ENCODE results near the gene AZU1.

AZU1 gene

DNA sequence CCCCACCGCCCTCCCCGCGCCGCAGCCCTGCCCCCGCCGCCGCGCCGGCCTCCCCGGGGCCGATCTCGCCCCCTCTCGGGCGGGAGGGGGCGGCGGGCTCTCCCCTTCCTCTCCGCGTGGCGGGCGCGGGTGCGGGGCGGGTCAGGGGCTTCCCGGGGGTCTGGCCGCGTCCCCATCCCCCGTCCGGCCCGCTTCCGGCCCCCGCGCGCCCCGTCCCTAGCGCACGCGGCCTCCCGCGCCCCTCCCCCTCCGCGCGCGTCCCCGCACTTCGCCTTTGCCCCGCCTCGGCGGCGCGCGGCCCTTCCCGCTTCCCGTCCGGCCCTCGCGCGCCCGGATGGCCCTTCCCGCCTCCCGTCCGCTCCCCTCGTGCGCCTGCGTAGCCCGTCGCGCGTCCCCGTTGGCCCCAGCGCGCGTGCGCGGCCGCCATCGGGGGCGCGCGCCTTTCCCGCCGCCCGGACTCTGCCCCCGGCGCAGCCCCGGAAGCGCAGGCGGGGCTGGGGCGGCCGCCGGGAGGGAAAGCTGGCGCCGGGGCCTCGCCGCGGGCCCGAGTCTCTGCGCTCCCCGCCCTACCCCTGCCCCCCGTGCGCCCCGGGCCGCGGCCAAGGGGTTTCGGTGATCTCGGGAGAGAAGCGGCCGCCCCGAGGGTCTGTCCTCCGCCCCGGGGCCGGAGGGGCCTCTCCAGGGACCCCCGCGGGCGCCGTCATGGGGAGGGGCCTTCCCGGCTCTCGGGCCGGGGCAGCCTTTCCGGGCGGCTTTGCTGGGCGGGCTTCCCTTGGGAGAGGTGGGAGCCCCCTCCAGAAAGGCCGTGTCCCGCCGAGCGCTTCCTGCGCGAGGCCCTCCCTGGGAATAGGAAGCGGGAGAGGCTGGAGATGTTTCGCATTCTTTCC lies 29.9 kb upstream of the AZU1 start:
- DNase-seq, result peak; percentile 93

DNA sequence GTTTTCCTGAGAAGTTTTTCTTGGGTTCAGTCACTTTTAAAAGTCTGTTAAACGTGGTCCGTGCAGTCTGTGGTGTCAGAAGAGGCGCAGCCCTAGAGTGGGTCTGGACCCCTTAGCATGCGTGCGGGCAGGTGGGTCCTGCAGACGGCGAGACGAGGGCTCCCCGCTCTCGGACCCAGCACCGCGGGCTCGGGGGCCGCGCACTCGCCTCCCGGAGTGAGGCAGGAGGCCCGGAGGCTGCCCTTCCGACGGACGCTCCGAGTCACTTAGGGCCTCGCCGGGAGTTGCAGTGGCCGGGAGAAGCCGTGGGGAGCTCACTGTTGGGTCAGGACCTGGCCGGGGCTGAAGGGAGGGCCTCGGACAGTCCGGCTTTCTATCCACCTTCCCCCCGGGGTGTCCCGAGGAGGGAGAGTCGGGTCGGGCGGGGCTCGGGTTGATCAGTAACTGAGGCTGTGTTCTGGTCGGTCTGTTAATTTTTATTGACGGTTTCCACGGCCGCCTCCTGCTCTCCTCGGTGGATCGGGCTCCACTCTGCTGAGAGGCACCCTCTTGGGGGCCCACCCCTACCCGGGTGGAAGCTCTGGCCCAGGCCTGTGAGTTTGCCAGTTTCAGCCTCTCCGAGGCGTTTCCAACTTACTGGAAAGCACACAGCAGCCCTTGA lies 29.1 kb upstream of the AZU1 start:
- DNase-seq, result no peak

DNA sequence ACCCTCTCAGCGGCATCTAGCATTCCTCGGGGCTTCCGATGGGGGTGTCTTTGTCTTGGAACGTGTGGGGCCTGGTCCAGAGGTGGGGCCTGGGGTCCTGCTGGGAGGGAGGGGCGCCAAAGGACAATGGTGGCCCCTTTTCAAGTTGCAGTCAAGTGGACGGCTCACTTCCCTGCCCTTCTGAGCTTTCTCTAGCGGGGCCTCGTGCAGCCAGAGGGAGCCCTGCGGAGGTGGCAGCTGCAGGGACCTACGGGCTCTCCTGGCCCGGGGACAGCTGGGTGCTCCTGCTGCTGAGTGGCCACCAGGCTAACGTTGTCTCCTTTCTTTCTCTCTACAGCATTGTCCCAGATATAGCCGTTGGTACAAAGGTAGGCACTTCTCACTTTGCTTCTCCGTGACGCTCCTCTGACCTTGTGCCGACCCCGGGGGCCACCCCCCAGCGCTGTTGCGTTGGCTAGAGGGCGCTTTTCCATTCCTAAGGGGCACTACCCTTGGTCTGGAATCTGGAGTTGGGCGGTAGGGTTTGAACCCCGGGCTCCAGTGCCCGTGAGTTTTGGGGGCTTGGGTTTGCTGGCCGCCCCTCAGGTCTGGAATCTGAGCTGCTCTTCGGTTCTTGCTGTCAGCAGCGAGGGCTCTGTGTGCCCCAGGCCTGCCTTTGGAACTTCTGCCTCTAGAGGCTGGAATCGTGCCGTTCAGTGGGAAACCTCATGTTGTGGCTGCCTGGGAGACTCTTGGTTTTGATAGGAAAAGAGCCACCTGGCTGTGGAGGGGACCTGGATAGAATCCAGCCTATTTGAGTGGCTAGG lies 28.4 kb upstream of the AZU1 start:
- no peak for DNase-seq

DNA sequence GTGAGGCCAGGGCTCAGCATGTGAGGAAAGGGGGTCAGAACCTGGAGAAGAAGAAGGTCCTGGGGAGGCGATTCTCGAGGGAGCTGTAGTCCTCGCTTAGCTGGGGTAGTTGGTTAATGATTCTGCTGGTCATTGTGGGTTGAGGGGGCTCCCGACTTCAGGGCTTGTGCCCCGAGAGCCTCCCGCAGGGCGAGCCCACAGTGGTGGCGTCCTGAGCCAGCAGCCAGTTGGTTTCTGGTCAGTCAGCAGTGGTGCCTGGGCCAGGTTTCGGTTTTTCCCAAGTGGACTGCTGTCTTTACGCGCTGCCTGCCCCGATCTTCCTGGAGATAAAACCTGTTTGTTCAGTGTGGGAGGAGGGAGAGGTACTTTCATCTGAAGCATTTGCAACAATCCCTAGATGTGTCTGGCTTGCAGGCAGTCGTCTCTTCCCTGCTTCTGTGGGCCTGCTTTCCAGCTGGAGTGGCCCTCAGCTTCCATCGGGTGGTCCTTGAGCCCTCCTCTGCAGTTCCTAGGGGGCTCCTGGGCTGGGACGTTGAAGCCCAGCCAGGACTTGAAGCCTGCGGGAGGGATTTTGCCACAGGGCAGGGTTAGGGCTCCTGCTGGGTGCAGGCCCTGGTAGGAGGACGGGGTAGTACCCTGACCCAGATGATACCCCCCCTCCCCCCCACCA lies 27.1 kb upstream of the AZU1 start:
- no peak for DNase-seq

DNA sequence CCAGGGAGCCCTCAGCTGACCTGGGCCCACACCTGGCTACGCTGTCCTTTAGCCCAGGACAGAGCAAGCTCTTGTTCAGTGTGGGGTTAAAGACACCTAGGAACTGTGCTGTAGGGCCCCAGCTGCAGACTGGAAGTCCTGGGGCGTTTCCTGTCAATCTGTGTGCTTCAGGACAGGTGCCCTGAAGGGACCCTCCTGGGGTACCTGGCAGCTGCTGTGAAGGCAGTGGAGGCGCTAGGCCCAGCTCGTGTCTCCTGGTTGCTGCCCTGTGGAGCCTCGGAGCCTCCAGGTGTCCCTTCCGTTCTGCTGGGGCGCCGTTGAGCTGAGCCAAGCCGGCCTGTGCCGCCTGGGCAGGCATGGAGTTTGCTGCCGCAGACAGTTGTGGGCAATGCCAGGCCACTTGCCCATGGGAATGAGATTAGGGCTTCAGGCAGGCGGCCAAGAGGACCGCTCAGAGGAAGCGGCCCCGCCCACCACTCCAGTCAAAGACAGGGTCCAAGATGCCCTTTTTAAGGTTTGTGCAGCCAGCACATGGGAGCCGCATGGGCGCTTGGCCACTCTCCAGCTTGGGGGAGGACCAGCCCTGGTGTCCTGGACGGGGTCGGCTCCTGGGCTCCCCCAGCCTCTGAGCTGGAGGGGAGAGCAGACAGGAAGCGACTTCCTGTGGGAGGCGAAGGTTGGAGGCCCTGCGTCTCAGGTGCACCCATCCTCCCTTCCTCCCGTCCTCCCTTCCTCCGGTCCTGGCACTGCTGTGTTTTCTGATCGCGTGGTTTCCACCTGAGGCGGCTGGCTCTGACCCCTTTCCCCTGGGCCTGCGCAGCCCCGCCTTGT lies 26.4 kb upstream of the AZU1 start:
- DNase-seq, result no peak

DNA sequence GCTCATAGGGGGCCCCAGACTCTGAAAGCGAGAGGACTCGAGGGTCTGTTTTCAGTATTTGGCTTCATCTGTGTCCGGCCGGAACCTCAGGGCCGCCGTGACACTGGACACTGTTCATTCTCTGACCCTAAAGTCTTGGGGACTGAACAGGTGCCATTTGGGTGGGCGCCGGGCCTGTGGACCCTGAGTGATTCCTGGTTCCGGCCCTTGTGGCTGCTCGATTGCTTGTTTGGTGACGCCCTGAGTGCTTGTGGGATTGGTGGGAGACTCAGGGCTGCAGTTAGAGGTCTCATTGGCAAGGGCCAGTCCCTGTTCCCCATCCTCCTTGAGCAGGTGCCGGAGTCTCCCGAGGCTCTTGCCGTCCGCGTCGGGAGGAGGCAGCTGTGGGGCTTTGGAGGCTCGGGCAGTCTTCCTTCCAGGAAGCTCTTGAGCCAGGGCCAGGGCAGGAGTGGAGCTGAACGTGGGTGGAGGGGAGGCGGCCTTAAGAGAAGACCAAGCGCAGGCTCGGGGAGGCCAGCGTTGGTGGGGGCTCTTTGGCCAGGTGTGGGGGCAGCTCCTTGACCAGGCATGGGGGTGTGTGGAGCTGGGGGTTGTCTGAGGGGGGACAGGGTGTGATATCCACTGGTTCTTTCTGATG lies 25.7 kb upstream of the AZU1 start:
- DNase-seq, result no peak

DNA sequence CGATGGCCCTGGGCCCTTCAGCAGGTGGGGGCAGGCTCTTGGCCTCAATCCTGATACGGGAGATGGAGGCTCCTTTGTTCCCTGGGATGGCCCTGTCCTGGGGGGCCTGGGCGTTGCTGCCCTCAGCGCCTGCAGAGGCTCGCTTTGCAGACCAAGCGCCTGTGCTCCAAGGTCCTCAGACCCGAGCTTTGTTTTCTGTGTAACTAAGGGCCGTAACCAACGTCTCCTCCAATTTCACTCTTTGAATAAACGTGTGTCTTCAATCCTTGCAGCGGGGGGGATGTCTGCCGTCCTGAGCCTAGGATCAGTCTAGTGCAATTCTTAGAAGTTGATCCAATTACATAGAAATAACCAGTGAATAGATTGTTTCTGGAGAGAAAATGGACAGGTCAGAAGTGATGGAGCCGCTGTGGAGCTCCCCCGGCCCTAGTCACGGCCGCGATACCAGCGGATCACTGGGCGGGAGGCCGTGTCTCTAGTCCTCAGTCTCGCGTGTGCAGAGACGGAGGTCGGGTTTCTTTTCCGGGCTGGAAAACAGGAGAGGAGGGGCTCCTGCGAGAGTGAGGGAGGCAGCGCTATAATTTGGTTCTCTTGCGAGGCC lies 25.0 kb upstream of the AZU1 start:
- no peak for DNase-seq

DNA sequence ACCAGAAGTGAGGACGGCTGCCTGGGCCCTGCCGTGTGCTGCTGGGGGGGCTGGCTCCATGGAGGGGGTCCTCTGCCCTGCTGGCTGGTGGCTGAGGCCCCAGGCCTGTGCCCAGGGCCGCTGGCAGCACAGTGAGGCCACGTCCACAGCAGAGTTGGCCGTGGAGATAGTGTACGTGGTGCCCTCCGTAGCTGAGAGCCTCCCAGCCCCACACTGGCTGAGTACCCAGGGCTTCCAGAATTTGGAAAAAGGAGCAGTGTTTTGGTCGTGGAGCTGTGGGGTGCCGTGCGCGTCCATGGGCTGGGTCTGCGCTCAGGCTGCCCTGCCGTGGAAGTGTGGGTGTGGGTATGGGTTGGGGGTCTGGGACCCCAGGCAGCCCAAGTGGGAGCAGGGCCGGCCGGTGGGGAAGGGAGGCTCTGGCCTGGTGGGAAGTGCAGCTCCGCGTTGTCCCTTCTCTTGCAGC lies 24.5 kb upstream of the AZU1 start:
- DNase-seq, result no peak

DNA sequence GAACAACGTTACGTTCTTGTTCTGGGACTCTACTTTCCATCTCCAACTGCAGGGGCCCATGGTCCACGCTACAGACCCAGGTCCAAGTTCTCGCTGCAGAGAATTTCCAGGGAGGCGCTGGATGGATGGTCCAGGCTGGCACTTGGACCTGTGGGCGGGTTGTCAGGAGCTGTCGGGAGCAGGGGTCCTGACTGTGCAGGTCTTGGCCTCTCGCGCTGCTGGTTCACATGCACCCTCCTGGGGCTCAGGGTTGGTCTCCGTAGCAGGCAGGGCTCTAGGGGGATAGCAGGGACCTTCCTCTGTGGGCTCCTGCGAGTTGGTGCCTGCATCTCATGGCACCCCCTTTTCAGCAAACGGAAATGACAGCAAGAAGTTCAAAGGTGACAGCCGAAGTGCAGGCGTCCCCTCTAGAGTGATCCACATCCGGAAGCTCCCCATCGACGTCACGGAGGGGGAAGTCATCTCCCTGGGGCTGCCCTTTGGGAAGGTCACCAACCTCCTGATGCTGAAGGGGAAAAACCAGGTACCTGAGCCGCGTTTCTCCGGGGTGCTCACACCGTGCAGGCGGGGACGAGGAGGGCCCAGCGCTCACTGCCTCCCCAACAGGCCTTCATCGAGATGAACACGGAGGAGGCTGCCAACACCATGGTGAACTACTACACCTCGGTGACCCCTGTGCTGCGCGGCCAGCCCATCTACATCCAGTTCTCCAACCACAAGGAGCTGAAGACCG lies 23.8 kb upstream of the AZU1 start:
- no peak for DNase-seq

DNA sequence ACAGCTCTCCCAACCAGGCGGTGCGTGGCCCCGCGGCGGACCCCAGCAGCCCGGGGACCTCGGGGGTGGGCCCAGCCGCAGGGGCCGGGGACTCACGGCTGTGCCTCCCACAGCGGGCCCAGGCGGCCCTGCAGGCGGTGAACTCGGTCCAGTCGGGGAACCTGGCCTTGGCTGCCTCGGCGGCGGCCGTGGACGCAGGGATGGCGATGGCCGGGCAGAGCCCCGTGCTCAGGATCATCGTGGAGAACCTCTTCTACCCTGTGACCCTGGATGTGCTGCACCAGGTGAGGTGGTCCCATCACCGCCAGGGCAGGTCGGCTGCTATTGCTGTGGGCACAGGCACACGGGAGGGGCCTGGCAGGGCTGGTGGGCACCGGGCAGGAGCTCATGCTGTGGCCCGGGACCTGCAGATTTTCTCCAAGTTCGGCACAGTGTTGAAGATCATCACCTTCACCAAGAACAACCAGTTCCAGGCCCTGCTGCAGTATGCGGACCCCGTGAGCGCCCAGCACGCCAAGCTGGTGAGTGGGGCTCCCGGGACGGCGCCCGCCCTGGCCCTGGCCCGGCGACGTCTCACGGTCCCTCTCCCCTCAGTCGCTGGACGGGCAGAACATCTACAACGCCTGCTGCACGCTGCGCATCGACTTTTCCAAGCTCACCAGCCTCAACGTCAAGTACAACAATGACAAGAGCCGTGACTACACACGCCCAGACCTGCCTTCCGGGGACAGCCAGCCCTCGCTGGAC lies 23.0 kb upstream of the AZU1 start:
- no peak for DNase-seq

DNA sequence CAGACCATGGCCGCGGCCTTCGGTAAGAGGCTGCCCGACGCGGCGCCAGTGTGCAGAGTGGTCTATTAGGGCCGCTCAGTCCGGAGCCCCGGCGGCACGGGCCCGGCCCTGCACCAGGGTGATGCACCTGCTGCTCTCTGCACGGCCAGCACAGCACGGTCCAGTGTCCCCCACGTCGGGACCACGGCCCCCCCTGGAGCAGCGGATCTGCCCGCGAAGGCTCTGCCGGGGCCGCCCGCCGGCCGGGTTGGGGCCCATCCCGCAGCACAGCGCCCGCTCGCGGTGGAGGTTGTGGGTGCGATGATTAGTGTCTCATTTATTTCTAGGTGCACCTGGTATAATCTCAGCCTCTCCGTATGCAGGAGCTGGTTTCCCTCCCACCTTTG lies 22.5 kb upstream of the AZU1 start:
- DNase-seq, result no peak

DNA sequence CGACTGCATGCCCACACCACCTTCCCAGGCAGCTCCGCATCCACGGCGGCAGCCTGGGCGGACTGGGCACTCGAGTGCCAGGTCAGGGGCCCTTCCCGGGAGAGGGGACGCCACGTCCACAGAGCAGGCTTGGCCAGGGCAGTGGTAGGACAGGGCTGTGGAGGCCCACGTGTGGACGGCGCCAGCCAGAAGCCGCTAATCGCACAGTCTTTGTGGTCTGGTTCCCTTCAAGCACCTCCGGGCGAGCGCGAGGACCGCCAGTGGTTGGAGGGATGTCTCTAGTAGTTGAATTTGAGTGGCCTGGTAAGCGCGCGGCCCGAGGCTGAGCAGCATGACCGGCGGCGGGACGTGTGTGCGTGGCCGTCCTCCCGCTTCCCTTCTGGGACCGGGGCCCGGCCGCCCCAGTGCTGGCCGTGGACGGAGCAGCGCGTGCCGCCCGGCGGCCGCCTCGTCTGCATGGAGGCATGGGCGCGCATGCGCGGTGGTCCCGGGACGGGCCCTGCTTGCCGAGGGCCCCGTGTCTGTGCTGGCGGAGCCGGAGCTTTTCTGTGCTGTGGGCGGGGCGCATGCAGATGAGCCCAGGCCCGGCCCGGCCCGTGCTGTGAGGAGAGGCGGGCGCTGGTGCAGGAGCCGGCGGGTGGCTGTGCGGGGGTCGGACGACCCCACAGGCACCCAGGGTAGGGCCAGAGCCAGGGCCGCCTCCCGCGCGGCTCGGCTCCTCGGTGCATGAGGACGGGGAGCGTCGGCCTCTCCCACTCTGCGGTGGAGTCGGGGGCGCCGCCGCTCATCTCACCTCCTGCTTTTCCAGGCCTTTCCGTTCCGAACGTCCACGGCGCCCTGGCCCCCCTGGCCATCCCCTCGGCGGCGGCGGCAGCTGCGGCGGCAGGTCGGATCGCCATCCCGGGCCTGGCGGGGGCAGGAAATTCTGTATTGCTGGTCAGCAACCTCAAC lies 21.8 kb upstream of the AZU1 start:
- DNase-seq, result no peak

DNA sequence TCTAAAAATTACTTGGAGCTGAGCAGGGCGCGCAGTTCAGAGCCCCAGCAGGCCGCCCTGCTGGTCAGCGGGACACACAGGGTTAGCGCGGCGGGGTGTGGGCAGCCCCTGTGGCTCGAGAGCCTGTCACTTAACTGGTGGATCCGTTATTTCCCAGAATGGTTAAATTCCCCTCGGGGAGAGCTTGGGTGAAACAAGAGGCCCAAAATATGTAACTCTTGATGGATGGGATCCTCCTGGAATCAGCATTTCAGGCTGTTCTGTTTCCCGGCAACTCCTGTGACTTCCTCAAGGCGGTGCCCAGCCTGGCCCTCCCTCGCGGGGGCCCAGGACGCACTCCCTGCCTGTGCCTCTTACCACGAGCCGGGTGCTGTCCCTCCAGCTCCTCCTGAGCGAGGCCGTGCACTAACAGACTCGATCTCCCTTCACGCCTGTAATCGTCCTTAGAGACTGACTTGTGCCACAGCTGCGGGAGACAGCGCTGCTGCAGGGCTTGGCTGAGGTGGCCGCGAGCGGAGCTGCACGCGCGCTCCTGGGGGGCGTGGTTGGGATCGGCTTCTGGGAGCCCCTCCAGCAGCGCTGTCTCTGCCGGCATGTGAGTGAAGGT lies 20.7 kb upstream of the AZU1 start:
- no peak for DNase-seq

DNA sequence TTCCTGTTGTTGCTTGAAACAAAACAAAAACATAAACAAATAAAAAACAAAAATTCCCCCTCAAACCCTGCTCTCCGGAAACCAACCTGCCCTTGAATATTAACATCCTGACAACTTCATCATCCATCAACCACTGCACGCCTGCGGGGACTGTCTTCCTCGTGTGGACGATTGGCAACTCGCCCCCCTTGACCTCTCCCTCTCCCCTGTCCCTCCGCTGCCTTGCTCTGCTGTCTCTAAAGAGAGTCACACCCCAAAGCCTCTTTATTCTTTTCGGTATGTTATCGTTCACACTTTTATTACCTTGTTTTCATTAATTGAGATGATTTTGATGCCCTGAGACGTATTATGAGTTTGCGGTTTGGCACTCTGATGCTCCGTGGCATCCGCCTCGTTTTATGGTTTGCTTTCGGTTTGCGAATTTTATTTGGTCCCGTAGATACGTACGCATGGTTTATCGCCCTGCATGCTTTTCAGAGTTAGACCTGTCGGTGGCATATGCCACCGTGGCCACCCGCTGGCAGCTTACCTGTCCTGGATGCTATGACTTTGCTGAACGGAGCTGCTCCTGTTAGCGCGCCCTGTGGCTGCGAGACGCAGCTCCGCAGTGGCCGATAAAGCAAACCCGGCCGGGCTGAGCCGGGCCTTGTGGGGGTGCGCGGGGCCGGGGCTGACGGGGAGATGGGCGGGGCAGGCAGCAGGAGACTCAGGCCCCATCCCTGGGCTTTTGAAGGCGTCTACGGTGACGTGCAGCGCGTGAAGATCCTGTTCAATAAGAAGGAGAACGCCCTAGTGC lies 19.8 kb upstream of the AZU1 start:
- DNase-seq, result no peak

DNA sequence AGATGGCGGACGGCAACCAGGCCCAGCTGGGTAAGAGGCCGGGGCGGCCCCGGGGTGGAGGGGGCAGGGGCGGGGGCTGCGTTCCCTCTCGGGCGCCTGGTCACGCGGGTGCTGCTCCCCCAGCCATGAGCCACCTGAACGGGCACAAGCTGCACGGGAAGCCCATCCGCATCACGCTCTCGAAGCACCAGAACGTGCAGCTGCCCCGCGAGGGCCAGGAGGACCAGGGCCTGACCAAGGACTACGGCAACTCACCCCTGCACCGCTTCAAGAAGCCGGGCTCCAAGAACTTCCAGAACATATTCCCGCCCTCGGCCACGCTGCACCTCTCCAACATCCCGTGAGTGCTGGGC lies 19.2 kb upstream of the AZU1 start:
- DNase-seq, result no peak

DNA sequence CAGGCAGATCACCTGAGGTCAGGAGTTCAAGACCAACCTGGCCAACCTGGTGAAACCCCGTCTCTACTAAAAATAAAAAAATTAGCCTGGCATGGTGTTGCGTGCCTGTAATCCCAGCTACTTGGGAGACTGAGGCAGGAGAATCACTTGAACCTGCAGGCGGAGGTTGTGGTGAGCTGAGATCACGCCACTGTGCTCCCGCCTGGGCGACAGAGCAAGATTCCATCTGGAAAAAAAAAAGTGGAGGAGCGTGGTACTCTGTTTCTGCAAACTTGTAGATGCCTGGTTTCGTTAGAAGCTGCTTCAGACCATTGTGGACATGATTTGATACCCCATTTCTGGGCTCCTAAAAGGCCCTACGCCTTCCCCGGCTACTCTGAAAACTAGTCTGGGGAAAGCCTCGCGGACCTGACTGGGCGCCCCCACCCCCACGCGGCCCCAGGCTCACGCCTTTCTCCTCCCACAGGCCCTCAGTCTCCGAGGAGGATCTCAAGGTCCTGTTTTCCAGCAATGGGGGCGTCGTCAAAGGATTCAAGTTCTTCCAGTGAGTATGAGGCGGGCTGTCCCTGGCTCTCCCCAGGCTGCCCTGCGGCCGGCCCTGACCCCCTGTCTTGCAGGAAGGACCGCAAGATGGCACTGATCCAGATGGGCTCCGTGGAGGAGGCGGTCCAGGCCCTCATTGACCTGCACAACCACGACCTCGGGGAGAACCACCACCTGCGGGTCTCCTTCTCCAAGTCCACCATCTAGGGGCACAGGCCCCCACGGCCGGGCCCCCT lies 17.4 kb upstream of the AZU1 start:
- no peak for DNase-seq

All from NCI-H774 (cell line).